C4-2B (cell line): Measurements from ENCODE around the gene NVL.

Experiments
- ZFX ChIP-seq: fragments of 450-650 bp; IDR thresholded peaks from 2 replicates; pipeline ENCODE4 v1.6.1; 2017
- TF ChIP-seq, protein P1 (sequence below): fragments of 450-650 bp; conservative IDR thresholded peaks from 2 replicates; pipeline ENCODE4 v1.5.1; 2017; ENCODE audit warnings: mild to moderate bottlenecking

GRCh38 chr1:224273641-224274040, 56.3 kb downstream of the NVL start:
- TF ChIP-seq, protein P1, sequence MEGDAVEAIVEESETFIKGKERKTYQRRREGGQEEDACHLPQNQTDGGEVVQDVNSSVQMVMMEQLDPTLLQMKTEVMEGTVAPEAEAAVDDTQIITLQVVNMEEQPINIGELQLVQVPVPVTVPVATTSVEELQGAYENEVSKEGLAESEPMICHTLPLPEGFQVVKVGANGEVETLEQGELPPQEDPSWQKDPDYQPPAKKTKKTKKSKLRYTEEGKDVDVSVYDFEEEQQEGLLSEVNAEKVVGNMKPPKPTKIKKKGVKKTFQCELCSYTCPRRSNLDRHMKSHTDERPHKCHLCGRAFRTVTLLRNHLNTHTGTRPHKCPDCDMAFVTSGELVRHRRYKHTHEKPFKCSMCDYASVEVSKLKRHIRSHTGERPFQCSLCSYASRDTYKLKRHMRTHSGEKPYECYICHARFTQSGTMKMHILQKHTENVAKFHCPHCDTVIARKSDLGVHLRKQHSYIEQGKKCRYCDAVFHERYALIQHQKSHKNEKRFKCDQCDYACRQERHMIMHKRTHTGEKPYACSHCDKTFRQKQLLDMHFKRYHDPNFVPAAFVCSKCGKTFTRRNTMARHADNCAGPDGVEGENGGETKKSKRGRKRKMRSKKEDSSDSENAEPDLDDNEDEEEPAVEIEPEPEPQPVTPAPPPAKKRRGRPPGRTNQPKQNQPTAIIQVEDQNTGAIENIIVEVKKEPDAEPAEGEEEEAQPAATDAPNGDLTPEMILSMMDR: no peak
- no peak for TF ChIP-seq ZFX
